ENCODE results near the gene FAM156A.
"Not testable (repeated sequence)": the region's sequence is repeated elsewhere in the genome, so short reads cannot be mapped to it uniquely, and the experiment has no call there.

FAM156A gene

DNA sequence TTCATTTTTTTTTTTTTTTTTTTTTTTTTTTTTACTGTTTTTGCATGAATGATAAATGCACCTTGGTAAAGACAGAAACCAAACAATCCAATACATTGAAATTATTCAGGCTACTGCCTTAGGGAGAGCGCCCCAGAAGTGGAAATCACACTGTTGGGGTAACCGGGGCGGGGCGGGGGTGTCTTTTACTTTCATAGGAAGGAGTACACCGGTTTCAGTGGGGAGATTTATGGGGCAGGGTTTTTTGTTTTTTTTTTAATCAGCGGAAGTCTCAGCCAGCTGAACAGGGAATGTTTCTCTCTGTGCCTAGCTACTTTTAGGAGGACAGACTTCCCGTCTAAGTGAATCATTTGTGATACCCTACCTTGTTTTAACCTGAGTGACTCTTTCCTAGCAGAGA, 643 bp upstream of the FAM156A start:
- not testable (repeated sequence) for DNase-seq

DNA sequence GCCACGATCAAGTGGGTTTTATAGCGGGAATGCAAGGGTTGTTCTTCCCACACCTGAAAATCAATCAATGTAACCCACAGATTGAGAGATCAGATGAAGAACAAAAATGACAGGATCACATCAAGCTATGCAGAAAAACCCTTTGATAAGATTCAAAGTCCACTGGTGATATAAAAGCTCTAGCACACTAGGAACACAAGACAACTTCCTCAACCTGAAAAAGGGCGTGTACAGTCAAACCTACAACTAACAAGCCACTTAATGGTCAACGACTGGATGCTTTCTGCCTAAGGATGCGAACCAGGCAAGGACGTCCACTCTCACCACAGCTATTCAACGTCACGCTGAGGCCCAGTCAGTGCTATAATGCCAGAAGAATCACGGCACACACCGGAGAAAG, 8.4 kb downstream of the FAM156A start:
- DNase-seq: not testable (repeated sequence)

DNA sequence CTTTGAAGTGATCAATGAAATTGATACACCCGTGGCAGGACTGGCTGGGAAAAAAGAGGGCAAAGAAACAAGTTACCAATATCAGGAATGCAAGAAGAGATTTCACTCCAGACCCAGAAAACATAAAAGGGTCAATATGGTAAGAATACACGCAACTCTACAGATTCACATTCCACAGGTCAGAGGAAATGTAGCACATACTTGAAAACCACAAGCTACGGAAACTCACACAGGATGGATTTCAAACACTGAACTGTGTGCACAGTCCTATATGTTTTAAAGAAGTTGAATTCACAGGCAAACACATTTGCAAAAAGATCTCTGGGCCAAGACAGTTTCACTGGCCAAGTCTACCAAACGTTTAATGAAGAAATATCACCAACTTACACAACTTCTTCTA, 9.0 kb downstream of the FAM156A start:
- DNase-seq: not testable (repeated sequence)

DNA sequence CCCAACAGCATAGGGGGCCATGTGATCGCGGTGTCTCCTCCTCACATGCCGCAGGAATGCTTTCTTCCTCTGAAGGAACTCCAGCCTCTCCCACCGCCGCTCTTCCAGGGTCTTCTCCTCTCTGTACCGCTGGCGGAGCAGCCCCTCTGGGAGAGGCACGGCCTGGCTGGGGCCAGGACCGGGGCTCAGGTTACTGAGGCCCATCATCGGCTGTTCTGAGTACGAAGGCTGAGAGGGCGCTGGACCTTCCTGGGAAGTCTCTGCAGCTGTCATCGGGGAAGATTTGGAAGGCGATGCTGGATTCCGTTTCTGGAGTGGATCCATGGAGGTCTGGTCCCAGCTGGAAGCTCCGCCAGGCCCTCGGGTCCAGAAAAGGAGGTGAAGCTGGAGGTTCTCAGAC, 10.1 kb downstream of the FAM156A start:
- not testable (repeated sequence) for DNase-seq

DNA sequence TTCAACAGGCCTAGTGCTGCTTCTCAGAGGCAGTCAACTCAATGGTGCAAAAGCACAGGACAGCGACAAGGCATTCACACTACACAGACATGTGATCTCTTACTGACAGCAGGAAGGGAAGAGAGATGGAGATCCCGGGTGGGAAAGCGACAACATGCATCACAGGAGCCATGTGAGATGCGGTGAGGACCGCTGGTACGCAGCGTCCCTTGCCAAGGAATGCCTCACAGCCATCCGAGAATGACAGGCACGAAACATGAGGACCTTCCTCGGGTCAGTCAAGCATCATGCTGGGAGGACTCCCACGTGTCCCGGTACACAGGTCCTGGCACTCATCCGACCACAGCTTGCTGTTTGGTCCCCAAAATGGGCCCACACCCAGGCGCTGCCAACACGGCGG, 10.8 kb downstream of the FAM156A start:
- DNase-seq: not testable (repeated sequence)

DNA sequence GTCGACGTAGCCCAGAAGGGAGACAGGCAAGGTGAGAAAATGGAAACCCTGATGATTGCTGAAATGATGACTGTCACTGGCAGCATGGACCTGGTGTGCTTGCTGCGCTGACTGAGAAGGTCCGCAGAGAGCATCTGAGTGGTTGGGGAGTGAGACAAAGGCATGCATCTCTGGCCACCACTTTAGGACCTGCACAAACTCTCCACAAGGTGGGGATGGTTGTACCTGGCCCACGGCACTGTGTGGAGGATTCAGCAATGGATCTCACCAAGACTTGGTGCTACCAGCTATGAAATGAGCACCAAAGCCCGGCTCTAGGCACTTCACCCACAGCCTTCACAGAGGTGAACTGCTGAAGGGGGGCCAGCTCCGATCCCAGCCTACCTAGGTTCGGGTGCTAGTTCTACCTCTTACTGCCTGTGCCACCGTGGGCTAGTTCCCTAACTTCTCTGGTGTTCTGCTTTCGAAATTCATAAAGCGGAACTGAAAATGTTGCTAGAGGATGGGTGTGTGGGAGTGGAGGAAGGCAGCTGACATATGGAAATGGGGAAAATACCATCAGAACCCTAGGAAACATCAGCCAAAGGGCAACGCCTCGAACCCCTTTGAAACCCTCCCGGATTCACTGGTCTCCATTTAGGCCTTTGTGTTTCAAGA, 12.4 kb downstream of the FAM156A start:
- DNase-seq: not testable (repeated sequence)

DNA sequence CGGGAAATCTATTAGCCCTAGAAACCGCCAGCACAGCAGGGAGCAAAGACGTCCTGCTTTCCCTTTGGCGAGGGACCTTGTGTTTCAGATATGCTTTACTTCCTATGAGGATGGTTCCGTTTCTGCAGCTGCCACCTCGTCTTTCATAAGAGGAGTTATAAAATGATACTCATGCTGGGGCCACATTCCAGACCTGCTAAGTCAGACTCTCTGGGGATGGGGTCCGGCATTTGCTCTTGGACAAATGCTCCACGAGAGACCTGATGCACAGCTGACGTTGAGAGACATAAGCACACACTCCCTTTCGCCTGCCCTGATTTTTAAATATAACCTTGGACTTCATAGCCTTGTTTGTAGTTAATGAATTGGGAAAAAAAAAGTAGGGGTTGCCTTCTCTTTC, 16.6 kb downstream of the FAM156A start:
- DNase-seq: not testable (repeated sequence)

DNA sequence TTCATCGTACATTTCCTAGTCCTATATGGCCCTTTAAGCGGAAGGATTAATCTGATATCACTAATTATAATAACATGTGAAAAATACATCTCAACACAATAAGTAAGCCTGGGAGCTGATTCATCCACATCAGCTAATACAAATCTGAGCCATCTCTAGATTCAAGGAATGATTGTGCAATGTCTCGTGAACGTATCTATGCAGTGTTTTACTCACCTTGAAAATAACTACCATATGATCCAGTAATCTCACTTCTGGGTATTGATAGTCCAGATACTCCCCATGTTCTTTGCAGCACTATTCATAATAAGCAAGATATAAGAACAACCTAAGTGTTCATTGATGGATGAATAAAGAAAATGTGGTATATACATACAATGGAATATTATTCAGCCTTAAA, 17.6 kb downstream of the FAM156A start:
- not testable (repeated sequence) for DNase-seq

DNA sequence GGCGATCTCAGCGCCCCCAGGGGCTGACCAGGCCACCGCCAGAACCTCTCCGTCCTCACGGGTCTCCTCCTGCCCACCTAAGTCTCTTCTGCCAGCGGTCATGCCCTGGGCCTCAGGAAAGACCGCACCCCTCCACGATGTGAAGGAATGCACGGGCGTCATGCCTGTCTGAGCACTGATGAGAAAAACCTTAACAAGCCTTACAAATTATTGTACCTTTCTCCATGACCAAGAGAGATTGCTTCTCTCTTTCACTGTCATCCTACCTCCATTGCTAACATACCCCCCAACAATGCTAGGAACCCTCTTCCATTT, 22.9 kb downstream of the FAM156A start:
- DNase-seq: not testable (repeated sequence)

DNA sequence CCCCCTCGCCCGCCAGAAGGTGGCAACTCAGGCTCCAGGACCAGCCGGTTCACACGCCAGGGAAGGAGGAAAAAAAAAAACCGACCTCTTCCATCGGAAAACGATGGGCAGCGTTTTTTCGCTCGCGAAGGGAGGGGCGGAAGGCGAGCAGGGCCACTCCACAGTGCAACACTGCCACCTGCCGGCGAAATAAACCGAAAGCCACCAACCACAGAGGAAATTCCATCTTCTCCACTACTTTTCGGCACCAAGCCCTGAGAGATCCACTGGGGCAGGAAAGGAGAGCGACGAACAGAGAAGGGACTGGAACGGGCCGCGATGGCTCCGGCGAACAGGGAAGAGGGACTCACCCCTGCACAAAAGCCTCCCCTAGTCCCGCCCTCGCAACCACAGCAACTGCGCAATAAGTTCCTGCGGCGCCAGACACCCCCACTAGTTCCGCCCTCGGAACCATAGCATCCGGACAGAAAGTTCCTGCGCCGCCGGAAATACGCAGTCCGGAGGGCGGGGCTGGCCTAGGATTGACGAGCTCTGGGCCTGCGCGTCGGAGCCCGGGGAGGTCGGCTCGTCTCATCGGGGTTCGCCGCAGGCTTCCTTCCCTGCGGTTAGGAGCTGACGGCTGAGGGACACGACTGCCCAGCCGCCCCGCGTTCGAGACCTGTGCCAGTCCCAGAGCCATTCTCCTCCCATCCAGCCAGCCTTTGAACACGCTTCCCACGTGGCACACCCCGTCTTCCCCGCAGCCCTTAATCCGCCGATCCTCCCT, 23.4 kb downstream of the FAM156A start:
- DNase-seq: peak; percentile 93

DNA sequence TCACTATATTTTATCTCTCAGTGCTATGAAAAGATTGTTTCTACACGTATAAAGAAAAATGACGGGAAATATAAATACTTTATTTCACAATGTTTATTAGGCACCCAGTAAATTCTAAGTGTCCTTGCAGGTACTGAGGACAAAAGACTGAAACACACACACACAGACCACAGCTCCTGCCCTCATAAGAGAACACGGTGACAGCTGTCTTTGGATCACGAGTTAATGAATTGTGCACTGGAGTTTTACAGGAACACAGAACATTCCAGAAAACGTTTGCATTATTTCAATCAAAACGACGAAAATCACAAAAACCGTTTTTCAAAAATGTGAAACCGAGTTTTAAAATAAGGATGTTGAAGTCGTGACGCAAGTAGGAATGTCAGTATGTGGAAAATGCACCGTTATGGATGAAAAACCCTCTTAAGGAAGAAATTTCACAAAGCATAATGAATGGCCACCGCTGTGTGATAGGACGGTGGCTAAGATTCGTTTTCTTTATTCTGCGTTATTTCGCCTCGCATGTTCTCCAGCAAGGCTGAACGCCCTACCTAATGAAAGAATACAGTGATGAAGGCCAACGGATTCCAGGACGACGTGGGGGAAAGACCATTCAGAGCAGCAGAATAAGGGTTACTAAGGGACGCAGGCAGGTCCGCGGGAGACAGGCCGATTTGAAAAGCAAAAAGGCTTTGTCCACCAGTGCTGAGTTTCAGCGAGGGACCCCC, 24.2 kb downstream of the FAM156A start:
- no peak for DNase-seq

DNA sequence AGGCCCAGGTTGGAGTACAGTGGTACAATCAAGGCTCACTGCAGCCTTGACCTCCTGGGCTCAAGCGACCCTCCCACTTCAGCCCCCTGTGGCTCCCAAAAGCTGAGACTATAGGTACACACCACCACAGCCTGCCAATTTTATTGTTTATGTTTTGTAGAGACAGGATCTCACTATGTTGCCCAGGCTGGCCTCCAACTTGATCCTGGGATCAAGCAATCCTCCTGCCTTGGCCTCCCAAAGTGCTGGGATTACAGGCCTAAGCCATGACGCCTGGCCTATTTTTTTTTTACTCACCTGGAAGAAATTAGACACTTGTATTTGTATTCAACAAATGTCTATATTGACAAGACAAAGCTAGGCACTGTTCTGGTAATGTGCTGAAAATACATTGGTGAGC, 25.1 kb downstream of the FAM156A start:
- DNase-seq: no peak

DNA sequence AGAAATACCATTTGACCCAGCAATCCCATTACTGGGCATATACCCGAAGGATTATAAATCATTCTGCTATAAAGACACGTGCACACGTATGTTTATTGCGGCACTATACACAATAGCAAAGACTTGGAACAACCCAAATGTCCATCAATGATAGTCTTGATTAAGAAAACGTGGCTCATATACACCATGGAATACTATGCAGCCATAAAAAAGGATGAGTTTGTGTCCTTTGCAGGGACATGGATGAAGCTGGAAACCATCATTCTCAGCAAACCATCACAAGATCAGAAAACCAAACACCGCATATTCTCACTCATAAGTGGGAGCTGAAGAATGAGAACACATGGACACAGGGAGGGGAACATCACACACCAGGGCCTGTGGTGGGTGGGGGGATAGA, 28.1 kb downstream of the FAM156A start:
- DNase-seq: not testable (repeated sequence)

DNA sequence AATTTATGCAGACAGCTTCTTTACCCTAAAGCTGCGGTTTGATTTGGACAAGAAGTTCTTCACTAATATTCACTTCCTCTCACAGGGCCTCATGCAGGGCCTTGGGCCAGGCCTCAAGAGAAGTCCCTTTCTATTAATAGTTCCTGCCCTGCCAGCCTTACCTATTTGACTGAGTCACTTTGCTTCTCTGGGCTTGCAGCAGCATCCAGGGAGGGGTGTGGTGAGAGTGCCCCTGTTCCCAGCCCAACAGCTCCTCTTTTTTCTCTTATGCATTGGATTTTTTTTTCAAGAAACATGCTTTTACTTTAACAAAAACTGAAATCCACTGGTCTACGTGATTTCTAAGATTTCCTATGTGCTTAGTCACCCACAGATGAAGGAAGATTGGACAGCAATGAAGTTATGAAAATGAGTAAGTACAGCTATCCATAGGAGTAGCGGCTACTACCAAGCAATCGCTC, 34.5 kb downstream of the FAM156A start:
- DNase-seq: no peak

DNA sequence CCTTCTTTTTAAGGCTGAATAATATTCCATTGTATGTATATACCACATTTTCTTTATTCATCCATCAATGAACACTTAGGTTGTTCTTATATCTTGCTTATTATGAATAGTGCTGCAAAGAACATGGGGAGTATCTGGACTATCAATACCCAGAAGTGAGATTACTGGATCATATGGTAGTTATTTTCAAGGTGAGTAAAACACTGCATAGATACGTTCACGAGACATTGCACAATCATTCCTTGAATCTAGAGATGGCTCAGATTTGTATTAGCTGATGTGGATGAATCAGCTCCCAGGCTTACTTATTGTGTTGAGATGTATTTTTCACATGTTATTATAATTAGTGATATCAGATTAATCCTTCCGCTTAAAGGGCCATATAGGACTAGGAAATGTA, 43.6 kb downstream of the FAM156A start:
- DNase-seq: not testable (repeated sequence)

DNA sequence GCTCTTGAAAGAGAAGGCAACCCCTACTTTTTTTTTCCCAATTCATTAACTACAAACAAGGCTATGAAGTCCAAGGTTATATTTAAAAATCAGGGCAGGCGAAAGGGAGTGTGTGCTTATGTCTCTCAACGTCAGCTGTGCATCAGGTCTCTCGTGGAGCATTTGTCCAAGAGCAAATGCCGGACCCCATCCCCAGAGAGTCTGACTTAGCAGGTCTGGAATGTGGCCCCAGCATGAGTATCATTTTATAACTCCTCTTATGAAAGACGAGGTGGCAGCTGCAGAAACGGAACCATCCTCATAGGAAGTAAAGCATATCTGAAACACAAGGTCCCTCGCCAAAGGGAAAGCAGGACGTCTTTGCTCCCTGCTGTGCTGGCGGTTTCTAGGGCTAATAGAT, 44.6 kb downstream of the FAM156A start:
- DNase-seq: not testable (repeated sequence)

DNA sequence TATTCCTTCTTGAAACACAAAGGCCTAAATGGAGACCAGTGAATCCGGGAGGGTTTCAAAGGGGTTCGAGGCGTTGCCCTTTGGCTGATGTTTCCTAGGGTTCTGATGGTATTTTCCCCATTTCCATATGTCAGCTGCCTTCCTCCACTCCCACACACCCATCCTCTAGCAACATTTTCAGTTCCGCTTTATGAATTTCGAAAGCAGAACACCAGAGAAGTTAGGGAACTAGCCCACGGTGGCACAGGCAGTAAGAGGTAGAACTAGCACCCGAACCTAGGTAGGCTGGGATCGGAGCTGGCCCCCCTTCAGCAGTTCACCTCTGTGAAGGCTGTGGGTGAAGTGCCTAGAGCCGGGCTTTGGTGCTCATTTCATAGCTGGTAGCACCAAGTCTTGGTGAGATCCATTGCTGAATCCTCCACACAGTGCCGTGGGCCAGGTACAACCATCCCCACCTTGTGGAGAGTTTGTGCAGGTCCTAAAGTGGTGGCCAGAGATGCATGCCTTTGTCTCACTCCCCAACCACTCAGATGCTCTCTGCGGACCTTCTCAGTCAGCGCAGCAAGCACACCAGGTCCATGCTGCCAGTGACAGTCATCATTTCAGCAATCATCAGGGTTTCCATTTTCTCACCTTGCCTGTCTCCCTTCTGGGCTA, 48.9 kb downstream of the FAM156A start:
- not testable (repeated sequence) for DNase-seq

DNA sequence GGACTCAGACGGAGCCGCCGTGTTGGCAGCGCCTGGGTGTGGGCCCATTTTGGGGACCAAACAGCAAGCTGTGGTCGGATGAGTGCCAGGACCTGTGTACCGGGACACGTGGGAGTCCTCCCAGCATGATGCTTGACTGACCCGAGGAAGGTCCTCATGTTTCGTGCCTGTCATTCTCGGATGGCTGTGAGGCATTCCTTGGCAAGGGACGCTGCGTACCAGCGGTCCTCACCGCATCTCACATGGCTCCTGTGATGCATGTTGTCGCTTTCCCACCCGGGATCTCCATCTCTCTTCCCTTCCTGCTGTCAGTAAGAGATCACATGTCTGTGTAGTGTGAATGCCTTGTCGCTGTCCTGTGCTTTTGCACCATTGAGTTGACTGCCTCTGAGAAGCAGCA, 50.4 kb downstream of the FAM156A start:
- DNase-seq: not testable (repeated sequence)

DNA sequence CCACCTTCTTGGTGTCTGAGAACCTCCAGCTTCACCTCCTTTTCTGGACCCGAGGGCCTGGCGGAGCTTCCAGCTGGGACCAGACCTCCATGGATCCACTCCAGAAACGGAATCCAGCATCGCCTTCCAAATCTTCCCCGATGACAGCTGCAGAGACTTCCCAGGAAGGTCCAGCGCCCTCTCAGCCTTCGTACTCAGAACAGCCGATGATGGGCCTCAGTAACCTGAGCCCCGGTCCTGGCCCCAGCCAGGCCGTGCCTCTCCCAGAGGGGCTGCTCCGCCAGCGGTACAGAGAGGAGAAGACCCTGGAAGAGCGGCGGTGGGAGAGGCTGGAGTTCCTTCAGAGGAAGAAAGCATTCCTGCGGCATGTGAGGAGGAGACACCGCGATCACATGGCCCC, 51.2 kb downstream of the FAM156A start:
- not testable (repeated sequence) for DNase-seq

DNA sequence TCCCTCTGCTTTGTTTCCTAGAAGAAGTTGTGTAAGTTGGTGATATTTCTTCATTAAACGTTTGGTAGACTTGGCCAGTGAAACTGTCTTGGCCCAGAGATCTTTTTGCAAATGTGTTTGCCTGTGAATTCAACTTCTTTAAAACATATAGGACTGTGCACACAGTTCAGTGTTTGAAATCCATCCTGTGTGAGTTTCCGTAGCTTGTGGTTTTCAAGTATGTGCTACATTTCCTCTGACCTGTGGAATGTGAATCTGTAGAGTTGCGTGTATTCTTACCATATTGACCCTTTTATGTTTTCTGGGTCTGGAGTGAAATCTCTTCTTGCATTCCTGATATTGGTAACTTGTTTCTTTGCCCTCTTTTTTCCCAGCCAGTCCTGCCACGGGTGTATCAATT, 52.2 kb downstream of the FAM156A start:
- DNase-seq: not testable (repeated sequence)

DNA sequence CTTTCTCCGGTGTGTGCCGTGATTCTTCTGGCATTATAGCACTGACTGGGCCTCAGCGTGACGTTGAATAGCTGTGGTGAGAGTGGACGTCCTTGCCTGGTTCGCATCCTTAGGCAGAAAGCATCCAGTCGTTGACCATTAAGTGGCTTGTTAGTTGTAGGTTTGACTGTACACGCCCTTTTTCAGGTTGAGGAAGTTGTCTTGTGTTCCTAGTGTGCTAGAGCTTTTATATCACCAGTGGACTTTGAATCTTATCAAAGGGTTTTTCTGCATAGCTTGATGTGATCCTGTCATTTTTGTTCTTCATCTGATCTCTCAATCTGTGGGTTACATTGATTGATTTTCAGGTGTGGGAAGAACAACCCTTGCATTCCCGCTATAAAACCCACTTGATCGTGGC, 52.8 kb downstream of the FAM156A start:
- DNase-seq: not testable (repeated sequence)
